Neural progenitor cell (in vitro differentiated cells): Measurements from ENCODE around the gene TCERG1L.

Experiments used
- CTCF ChIP-seq: fragments of 200-600 bp; sonication (generic); IDR thresholded peaks from 2 replicates; pipeline ENCODE4 v1.5.1; 2017; ENCODE audit warnings: antibody characterized with exemption, mild to moderate bottlenecking
- EZH2 ChIP-seq: fragments of 200-600 bp; sonication (generic); IDR thresholded peaks from 2 replicates; pipeline ENCODE4 v1.6.1; 2017; ENCODE audit warnings: antibody characterized with exemption, mild to moderate bottlenecking, moderate library complexity
- EZH2phosphoT487 ChIP-seq: fragments of 200-600 bp; sonication (generic); IDR thresholded peaks from 2 replicates; pipeline ENCODE4 v1.6.1; 2017; ENCODE audit warnings: antibody characterized with exemption

- TF ChIP-seq CTCF (no peak), EZH2phosphoT487 (no peak), EZH2 (no peak)
Measured at GRCh38 chr10:131119626-131120355, 191.7 kb downstream of the TCERG1L start.
